Hindlimb muscle (tissue), 1 donor: ENCODE data around the gene HIVEP2. TPM values are rescaled to one million over a fixed set of nuclear protein-coding genes. Genes with fewer than 3 reads are reported as not detected.

Source experiments
- DNase-seq: peaks from one replicate; pipeline ENCODE4 v3.0.0-alpha.2; 2013
- polyA plus RNA-seq: library from polyadenylated mRNA; unstranded; fragments of 120-200 nt; gene quantifications from one replicate; pipeline ENCODE4 v1.2.1, GENCODE V29; 2013; ENCODE audit not compliant: insufficient read length

HIVEP2 gene
- polyA plus RNA-seq, 1 donor = 20.8 TPM

DNA sequence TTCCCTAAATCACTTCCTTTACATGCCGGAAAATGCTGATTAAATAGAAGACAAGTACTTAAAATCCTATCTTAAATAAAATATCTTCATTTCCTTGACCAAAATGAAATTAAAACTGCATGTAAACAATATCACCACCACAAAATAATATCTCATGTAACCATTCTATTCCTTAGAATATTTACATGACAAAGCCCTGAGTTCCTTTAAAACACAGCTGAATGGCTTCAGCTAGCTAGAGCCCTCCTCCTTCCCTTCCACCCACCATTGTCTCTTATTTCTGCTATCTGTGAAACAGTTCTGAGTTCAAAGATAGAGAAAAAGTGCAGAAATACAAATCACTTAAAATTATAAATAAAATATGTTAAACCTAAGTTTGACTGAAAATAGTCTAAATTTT is 103.1 kb downstream of the HIVEP2 start:
- DNase-seq = no peak

DNA sequence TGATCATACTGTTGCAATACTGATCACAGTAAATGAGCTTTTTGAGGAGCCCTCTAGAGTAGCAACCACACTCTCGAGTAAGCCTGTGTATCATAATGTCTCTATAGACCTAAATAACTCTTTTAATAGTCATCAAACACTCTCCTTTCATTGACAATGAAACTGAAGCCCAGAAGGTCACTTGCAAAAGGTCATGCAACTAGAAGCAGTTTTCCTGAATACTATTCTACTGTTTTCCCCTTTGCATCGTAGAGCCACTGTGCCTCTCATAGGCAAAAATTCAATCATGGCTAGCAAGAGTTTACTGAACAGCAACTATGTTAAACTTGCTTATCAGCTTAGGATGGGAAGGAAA is 105.3 kb downstream of the HIVEP2 start:
- no peak for DNase-seq

DNA sequence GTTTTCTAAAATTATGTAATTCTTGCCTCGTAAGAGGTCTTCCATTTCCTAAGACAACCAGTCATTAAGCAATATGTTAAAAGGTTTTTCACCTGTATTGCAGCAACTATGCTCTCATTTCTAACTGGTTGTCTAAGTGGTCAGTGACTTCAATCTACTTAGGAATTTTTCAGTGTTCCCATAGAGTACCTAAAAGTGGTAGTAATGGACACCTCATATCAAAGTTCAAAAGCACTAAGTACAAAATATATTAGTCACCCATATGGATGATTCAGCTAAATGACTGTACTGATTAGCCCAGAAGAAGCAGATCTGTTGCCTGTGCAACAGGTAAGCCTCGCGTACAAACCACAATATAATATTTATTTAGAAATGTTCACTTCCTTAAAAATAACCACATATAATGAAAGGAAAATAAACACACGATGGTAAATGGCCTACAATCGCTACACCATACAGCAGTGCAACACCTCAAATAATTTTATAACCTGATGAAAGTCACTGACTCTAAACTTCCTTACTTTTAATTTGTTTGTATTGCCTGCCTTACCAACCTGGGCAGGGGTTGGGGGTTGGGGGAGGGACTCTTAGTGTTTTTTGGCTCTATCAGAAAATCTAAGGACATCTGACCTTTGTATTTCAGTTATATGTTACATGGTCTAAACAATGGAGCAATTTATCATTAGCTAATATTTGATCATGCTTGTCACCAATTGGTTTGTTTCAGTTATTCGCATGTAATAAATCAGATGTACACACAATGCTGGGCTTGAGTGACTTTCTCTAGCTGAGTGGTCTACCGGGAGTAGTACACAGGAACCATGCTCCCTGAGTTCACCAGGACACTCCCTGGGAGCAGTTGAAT is 105.9 kb downstream of the HIVEP2 start:
- no peak for DNase-seq

DNA sequence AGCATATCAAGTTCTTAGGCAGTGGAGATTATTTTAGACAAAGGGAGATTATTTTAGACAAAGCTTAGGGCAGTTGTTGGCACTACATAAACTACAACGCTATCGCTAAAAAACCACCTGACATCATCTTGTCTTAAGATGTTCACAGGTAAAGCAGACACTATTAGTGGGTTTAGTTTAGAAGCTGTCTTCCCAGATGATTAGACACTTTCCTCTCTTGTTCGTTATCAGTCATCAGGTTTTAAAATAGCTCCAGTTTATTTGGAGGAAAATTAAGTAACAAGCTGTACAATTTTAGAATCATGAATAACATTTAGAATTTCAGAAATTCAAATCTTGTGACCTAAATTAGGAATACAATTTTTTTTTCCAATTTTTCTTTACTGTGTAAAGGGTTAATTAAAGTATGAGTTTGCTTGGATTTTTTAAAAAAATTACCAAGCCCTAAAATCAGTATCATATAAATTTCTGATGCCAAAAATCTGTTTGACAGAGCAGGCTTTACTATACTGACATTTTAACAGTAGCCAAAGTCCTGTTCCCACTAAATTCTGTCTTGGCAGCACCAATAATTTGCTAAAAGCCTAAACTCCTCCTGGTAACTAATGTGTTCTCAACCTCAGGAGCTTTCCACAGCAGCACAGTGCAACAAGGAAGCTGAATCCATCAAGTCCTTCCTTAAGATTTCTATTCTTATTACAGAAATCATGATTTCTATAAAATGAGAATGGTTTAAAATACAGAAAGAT is 109.0 kb downstream of the HIVEP2 start:
- no peak for DNase-seq

DNA sequence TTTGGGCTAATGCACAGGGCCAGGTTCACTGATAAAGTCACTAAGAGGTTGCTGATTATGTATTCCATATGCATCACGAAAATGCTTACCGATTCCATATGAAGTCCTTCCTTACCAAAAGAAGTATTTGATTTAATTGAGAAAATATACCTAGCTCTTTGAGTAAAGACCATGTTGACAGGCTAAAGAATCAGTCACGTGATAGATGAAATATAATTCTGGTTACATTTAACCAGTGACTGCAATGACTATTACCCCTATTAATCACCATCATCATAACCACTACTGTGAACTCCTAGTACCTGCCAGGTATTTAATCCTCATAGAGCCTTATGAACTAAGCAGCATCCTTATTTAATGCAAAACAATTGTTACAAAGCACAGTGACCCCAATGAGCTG is 110.1 kb downstream of the HIVEP2 start:
- no peak for DNase-seq

DNA sequence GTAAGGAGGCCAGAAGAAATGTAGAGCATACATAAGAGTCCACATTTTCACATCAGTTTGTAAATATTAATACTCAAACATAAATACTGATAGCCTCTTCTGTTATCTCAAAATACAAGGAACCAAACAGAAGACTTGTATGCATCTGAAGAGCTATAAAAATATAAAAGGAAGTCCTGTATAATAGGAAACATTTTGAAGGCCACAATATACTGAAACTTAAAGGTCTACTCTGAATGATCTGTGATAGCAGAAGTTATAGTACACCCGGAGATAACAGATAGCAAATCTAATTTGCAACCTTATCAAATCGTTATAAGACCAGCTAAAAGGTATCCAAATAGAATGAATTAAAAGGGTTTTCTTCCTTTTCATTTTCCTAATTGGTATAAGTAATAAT is 111.2 kb downstream of the HIVEP2 start:
- DNase-seq = no peak

DNA sequence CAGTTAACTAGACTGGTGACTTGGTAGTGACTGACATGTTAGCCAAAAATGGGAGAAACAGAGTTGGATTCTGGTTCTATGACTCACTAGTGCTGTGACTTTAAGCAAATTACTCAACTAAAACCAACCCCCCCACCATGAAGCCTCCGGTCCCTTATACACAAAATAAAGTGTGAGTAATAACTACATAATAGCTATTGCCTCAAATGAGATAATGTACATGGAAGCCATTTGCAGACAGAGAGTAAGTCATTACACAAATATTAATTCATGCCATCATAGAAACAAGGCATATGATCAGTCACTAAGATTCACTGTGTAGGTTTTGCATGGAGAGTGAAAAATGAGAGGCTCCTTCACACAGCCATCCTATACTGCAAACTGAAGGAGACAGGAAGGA is 111.9 kb downstream of the HIVEP2 start:
- DNase-seq = no peak

DNA sequence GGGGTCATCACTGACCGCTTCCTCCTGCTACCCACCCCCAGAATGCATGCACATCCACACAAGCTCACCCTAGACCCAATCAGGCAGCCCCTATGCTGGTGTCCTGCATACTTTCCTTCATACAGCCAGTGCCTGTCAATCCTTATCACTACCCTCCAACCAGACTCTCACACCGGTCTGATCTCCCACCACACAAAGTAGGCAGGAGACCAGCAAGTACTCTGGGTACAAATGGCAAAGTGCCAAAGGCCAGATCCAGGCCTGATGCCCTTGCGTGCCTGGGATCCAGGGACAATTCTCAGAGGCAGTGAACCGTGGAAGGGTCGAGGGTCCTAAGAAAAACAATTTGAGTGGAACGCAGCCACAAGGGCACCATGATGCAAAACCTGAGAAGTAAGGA is 114.2 kb downstream of the HIVEP2 start:
- no peak for DNase-seq

DNA sequence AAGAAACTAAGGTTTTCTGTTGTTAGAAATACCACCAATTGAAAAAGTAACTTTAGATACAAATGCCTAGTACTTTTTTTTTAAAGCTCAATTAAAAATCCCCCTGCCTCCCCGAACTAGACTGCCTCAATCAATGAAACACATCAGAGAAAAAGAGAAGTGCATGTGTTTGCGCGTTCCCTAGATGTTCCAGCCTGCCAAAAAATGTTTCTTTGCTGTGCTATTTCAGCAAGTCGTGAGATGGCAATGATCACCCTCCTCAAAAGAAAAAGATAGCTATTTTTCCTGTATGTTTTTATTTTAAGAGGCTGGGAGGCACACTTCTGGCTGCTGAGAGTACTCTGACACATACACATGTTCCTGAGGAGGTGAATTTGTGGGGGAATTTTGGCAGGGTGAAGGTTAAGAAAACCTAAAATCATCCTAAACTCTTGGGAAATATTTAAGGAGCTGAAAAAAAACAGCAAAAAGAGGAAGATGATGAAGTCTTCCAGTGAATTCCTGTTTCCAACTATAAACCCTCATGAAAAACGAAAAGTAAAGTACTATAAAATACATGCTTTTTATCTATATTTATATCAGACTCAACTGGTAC is 114.8 kb downstream of the HIVEP2 start:
- DNase-seq = no peak

DNA sequence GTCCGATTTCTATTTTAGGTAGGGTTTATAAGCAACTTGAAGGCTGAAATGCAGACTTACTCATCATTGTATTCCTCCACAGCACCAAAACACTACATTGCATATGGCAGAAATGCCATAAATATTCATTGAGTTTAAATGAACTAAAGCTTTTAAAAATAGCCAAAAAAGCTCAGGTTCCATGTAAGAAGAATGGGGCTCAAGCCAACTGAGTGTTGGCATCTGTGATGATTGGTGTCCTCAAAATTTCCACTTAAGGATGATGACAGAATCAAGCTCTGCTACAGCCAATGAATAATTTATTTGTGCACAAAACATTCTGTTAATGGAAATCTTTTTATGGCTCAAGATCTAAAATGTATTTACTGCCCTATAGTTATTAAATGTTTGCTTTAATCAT is 115.4 kb downstream of the HIVEP2 start:
- no peak for DNase-seq

DNA sequence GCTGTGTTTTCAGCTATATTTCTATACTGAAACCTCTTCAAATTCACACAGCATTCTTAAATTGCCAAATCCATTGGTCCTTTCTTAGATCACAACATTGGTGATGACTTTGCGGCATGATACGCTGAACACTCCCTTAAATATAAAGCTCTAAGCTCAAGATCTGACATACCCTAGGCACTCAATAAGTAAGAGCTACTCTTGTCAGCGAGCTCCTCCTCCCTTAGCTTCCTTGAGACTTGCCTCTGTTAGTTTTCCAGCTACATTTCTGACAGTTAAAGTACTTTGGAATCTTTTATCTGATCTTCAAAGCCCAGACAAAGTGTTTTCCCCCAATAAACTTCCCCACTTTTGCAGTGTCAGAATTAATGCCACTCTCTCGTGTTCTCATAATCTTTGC is 117.0 kb downstream of the HIVEP2 start:
- DNase-seq = no peak

DNA sequence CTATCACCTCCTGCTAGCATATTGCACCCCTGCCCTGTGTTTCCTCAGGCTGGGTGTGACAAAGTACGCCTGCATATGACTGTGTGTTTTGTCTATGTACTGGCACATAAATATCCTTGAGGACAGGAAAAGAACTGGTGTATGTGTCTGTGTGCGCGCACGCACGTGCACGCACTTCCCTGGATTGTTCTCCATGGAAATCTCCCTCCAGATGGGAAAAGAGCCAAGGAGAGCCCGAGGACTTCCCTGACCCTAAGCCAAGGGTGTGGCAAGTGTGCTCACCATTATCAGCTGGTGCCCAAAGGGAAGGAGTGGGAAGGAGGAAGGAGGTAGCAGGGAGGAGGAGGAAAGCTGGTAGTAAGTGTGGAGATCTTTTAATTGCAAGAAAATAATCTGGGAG is 117.6 kb downstream of the HIVEP2 start:
- DNase-seq = peak; percentile 28

DNA sequence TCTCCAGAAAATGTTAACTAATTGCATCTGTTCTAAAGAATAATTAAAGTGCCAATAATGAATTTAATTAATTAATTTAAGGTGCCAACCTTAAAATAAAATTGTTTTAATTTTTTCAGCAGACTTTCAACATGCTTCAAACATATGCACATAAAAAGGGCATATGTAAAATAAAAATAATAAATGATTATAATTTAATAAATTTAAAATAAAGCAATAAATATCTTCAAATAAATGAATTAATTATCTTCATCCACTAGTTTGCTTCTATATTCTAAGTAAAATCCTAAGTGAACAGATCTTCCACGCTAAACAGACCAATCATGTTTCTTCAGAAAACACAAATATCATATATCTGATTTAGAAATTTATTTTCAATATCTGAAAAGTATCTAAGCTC is 119.2 kb downstream of the HIVEP2 start:
- no peak for DNase-seq

DNA sequence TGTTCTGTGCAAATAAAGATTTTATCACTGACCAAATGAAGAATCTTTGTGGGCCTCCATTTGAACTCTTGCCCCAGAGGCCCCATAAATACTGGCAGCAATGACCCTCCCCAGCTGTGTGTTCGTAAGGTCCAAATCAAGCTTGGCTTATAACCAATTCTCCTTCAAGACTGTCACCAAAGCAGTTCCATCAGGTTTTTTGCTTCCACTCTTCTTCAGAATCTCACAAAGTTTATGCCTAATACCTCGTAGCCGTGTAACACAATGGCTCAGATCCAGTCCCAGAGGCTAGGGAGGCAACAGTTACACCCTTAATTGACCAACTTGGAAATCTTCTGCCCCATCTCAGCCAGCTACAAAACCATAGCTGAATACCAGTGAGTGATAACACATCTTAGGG is 120.5 kb downstream of the HIVEP2 start:
- DNase-seq = peak; percentile 33

DNA sequence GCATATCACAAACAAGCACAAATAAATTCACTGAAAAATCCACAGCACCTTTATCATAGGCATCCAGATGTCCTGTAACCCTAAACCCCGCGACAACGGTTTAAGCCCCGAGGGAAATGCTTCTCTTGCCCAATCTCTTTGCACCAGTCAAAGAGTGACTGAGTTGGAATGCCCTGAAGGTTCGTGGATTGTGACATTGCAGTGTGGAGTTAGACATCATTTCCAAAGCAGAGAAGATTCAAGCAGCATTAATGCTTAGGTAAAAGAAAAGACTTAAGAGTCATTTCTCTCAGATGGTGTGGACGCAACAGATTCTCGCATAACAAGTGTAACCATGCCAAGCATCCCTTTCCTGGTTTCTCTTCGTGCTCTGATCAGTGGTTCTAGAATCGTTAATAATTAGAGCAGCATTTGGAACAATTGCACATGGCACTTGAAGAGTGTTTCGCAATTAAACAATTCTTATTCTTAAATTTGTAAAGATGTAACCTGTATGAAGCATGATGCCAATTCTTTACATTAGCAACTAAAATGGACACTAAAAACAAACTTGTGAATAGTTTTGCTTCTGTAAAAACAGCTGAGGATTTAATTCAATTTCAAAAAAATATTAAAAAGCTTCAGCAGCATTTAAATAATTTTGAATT is 121.6 kb downstream of the HIVEP2 start:
- no peak for DNase-seq

DNA sequence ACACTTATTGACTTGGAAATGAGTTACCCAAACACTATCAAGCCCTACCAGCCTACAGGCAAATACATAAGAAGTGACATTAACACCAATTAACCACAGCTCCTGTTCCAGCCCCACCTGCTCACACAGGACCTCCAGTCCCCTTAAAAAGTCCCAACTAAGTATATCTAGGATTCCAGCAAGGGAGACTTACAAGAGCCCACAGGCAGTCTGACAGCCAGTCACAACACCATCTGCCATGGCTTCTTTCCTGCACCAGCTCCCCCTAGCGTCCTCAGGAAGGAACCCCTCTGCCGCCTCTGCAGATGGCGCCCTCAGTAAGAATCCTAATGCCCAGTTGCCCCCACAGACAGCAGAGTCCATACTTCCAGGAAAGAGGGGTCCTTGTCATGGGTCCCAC is 122.1 kb downstream of the HIVEP2 start:
- no peak for DNase-seq

DNA sequence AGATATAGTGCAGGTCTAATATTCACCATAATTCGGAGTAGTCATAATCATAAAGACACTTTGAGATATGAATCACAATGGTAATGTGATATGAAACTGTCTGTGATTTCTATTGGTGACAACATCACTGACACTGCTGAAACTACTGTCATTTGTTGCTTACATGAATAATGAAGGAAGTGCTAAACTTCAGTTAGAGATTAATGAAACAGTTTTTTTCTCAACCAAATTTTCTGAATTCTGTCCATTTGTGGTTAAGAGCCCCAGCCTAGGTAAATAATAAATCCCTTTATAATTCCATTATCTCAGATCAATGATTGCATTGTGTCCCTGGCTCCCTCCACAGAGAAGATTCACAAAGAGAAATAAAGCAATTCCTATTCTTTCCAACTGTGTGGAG is 122.6 kb downstream of the HIVEP2 start:
- no peak for DNase-seq

DNA sequence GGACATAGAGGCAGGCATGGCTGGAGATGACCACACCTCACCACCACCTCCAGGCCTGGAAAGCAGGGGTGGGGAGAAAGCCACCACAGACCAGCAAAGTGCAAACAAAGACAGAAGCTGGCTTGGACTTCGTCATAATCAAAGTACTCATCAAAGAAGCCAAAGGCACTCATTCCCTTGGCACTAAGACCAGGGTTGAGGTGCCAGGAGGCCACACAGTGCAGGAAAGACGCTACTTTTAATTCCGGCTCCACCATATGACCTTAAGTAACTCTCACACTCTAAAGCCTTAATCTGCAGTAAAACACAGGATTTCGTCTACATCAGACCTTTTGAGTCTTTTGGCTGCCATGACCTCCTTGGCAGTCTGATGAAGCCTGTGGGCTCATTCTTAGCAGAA is 123.1 kb downstream of the HIVEP2 start:
- DNase-seq = no peak

DNA sequence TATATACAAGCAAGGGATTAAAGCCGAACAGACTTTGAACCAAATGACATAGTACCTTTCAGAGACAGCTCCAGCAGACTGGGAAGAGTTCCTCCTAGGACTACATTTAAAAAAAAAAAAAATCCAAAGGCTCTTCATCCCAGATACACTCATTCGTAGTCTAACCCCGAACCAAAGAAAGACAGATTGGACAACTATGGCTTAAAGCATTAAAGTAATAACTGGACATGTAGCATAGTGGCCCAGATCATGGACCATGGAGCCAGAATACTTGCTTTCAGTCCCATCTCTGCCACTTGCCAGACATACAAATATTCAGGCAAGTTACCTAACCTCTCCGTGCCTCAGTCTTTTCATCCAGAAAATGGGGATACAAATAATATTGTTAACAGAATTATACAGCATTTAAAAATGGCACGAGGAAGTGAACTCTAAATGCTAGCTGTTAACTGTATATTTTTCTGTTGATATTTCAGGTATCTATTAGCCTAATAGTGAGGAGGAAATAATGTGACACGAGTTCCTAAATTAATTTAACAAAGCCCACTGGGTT is 123.7 kb downstream of the HIVEP2 start:
- DNase-seq = no peak

DNA sequence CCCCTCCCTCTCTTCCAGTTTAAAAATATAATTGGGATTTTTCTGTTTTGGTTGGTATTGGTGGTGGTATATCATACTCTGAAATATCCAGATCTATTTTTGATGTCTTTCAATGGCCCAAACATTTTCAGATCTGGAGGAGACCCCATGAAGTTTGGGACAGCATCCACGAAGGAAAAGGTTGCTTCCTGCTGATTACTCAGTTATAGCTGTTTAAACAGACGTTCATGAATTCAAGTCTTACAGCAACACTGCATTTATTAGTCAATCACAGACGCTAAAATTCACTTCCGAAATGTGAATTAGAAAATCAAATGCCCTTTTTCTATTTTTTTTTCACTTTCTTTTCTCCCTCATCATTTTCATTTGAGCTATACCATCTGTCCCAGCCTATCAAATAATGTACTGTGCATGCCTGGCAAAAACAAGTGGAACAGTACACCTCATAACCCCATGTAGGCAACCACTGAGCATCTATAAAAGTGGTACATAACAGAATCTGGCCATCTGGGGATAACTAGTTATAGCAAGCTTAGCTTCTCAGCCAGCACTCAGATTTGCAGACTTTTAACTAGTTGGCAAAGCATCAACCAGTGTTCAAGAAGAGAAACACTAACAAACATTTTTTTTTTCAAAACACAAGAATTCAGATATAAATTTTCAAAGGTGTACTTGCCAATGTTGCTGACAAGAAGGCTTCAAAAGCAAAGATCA is 124.5 kb downstream of the HIVEP2 start:
- DNase-seq = no peak

DNA sequence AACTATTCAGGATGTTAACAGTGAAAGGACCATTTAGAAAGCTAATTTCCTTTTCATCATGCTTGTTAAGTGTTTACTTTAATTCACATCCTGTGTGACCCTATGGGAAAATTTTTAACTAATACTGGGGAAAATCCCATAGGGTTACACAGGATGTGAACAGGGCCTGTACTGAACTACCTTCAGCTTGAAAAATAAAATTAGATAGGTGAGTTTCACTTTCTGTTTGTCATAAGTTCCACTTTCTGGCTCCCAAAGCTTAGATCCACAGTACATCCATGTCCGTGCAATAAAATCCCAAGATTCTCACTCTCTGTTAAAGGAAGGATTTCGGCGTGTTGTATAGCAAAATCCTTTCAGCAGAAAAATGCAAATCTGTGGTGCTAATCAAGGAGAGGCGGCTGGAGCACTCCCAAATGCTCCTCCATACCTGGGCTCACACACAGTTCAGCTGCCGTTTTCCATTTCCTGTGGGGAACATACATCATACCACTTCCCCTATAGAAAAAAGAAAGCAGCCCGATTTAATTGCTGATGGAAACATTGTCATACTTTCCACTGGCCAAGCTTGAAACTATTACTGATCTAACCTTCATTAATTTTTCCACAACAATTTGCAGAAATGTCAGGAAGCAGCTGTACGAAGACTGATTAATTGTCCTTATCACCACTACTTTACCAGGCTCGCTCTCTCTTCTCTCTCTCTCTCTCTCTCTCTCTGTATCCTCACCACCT is 125.2 kb downstream of the HIVEP2 start:
- DNase-seq = peak; percentile 83

DNA sequence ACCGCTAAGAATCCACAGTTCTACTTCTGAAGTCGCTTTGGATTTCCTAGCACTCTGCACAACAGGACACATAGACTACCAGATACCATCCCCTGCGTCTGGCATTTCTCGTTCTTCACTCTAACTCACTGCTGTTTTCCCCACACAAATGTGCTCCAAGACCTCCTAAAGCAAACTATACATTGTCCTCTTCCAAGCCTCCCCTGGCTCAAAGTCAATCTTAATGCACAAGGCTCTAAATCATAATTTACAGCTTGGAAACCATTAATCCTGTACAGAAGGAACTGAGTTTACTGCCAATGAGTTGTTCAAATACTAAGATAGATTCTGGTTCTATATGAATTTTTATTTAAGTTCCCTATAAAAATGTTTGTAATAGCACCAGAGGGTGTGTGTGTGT is 128.5 kb downstream of the HIVEP2 start:
- no peak for DNase-seq
